ENCODE results near the gene IL9.
A peak's percentile ranks its signal among the peaks of the same experiment; 100 is the strongest.

Gene IL9

DNA sequence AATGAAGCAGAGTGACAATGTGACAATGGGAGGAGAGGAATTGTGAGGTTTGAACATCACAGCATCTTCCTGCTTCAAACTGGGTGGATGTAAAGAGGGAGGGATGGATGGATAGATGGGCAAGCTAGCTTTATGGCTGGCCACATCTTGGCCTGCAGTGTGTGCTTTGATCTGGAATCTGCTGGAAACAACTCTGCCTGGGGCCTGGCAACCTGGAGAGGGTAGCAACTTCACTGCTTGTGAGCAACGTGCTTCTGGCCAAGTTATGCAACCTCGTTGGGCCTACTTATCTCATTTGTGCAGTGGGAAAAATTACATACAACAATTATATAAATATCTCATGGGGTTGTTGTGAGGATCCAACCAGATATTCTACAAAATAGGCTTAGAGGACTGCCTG lies 5.3 kb downstream of the IL9 start:
- Histone ChIP-seq H3K27me3 (ENCODE audit: insufficient read depth, low read length) (peaks cover 6% of the 10 kb centered on the region; the same call in 1 of the 2 replicates), H3K36me3 (ENCODE audit: insufficient read depth, low read length) (no peaks in the 10 kb centered on the region), H3K4me1 (ENCODE audit: insufficient read depth, low read length, severe bottlenecking) (no peaks in the 10 kb centered on the region), H3K9ac (ENCODE audit: low read length) (no peak overlapping the region), H3K9me2 (ENCODE audit: low read depth, low read length) (no peaks in the 10 kb centered on the region), H3K4me2 (ENCODE audit: low read length) (no peak overlapping the region), H3K4me3 (ENCODE audit: low read depth, low read length, poor library complexity, severe bottlenecking) (no peak overlapping the region), H3F3A (ENCODE audit: insufficient read depth, low read length) (no peaks in the 10 kb centered on the region), H3K9me3 (ENCODE audit: low read length) (no peaks in the 10 kb centered on the region), H4K20me1 (ENCODE audit: insufficient read depth, low read length) (no peaks in the 10 kb centered on the region), H3K27ac (ENCODE audit: low read depth, low read length, poor library complexity, severe bottlenecking) (no peak overlapping the region), H2AFZ (ENCODE audit: low read length) (no peak overlapping the region), H3K79me2 (ENCODE audit: insufficient read depth, low read length) (no peaks in the 10 kb centered on the region)
- TF ChIP-seq EZH2 (IDR thresholded peaks at IDR 0.05; ENCODE audit: borderline replicate concordance, low read length) = no peak
- TF ChIP-seq, protein P1, sequence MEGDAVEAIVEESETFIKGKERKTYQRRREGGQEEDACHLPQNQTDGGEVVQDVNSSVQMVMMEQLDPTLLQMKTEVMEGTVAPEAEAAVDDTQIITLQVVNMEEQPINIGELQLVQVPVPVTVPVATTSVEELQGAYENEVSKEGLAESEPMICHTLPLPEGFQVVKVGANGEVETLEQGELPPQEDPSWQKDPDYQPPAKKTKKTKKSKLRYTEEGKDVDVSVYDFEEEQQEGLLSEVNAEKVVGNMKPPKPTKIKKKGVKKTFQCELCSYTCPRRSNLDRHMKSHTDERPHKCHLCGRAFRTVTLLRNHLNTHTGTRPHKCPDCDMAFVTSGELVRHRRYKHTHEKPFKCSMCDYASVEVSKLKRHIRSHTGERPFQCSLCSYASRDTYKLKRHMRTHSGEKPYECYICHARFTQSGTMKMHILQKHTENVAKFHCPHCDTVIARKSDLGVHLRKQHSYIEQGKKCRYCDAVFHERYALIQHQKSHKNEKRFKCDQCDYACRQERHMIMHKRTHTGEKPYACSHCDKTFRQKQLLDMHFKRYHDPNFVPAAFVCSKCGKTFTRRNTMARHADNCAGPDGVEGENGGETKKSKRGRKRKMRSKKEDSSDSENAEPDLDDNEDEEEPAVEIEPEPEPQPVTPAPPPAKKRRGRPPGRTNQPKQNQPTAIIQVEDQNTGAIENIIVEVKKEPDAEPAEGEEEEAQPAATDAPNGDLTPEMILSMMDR (IDR thresholded peaks at IDR 0.05; ENCODE audit: low read length) = no peak

DNA sequence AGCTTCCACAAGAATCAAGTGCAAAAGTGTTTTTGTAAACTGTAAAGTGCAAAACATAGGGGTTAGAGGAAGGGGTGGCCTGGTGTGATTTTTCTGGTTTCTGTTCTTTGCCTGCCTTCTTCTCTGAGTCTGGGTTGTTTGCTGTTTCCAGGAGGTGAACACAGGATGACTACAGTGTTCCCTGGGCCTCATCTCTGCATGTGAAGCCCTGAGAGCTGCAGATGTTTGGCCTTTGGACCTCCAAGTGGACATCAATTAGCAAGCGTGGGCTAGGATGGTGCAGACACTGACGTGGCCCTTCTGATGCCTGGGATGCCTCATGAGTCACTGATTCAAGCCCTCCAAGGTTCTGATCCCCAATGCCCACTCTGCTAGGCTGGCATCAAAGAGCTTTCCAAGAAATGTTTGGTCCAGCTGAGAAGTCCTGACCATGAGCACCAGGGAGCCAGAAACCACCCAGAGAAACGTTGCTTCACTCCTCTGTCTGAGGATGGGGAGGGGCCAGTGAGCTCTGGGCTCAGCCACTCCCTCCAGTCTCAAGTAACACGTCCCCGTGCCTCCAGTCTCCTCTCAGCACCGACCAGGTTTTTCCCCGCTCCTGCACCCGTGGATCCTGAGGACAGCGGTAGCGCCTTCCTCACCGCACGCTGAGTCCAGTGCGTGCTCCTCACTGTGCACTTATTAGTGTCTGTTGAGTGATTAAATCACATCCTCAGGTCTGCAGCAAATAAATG lies 7.6 kb downstream of the IL9 start:
- H4K20me1 ChIP-seq (ENCODE audit: insufficient read depth, low read length) = no peaks in the 10 kb centered on the region
- TF ChIP-seq EZH2 (IDR thresholded peaks at IDR 0.05; ENCODE audit: borderline replicate concordance, low read length) = no peak
- TF ChIP-seq, protein P1 (IDR thresholded peaks at IDR 0.05; ENCODE audit: low read length) = no peak
- peaks cover 6% of the 10 kb centered on the region; the same call in 1 of the 2 replicates for H3K27me3 ChIP-seq (ENCODE audit: insufficient read depth, low read length)
- no peak overlapping the region for H2AFZ ChIP-seq (ENCODE audit: low read length)
- H3K4me1 ChIP-seq (ENCODE audit: insufficient read depth, low read length, severe bottlenecking) = no peaks in the 10 kb centered on the region
- H3K79me2 ChIP-seq (ENCODE audit: insufficient read depth, low read length) = no peaks in the 10 kb centered on the region
- no peak overlapping the region for H3K4me3 ChIP-seq (ENCODE audit: low read depth, low read length, poor library complexity, severe bottlenecking)
- no peaks in the 10 kb centered on the region for H3K36me3 ChIP-seq (ENCODE audit: insufficient read depth, low read length)
- H3K27ac ChIP-seq (ENCODE audit: low read depth, low read length, poor library complexity, severe bottlenecking) = no peak overlapping the region
- no peaks in the 10 kb centered on the region for H3F3A ChIP-seq (ENCODE audit: insufficient read depth, low read length)
- no peaks in the 10 kb centered on the region for H3K9me3 ChIP-seq (ENCODE audit: low read length)
- no peaks in the 10 kb centered on the region for H3K9me2 ChIP-seq (ENCODE audit: low read depth, low read length)
- no peak overlapping the region for H3K9ac ChIP-seq (ENCODE audit: low read length)
- H3K4me2 ChIP-seq (ENCODE audit: low read length) = peak overlapping the region; percentile 39; the same call in 1 of the 2 replicates

GRCh38 chr5:135887447-135887864 lies 8.2 kb downstream of the IL9 start:
- no peak overlapping the region for H3K9ac ChIP-seq (ENCODE audit: low read length)
- no peaks in the 10 kb centered on the region for H3K9me3 ChIP-seq (ENCODE audit: low read length)
- no peaks in the 10 kb centered on the region for H3K4me1 ChIP-seq (ENCODE audit: insufficient read depth, low read length, severe bottlenecking)
- TF ChIP-seq, protein P1 (IDR thresholded peaks at IDR 0.05; ENCODE audit: low read length) = peak; percentile 85
- no peak for TF ChIP-seq EZH2 (IDR thresholded peaks at IDR 0.05; ENCODE audit: borderline replicate concordance, low read length)
- H3K27me3 ChIP-seq (ENCODE audit: insufficient read depth, low read length) = peaks cover 6% of the 10 kb centered on the region; the same call in 1 of the 2 replicates
- peak overlapping the region; percentile 39; the same call in 1 of the 2 replicates for H3K4me2 ChIP-seq (ENCODE audit: low read length)
- H4K20me1 ChIP-seq (ENCODE audit: insufficient read depth, low read length) = no peaks in the 10 kb centered on the region
- no peaks in the 10 kb centered on the region for H3K36me3 ChIP-seq (ENCODE audit: insufficient read depth, low read length)
- no peak overlapping the region for H2AFZ ChIP-seq (ENCODE audit: low read length)
- no peak overlapping the region for H3K27ac ChIP-seq (ENCODE audit: low read depth, low read length, poor library complexity, severe bottlenecking)
- no peaks in the 10 kb centered on the region for H3F3A ChIP-seq (ENCODE audit: insufficient read depth, low read length)
- no peaks in the 10 kb centered on the region for H3K9me2 ChIP-seq (ENCODE audit: low read depth, low read length)
- H3K79me2 ChIP-seq (ENCODE audit: insufficient read depth, low read length) = no peaks in the 10 kb centered on the region
- no peak overlapping the region for H3K4me3 ChIP-seq (ENCODE audit: low read depth, low read length, poor library complexity, severe bottlenecking)

Measured in OCI-LY1 (cell line).